Suppressor macrophage treated with lipopolysaccharide for 4 hours (primary cell): ENCODE results near the gene IQCM.

ENCODE experiments used
- DNase-seq: peaks from one replicate; pipeline ENCODE4 v3.0.0-alpha.2; 2020

IQCM gene, protein sequence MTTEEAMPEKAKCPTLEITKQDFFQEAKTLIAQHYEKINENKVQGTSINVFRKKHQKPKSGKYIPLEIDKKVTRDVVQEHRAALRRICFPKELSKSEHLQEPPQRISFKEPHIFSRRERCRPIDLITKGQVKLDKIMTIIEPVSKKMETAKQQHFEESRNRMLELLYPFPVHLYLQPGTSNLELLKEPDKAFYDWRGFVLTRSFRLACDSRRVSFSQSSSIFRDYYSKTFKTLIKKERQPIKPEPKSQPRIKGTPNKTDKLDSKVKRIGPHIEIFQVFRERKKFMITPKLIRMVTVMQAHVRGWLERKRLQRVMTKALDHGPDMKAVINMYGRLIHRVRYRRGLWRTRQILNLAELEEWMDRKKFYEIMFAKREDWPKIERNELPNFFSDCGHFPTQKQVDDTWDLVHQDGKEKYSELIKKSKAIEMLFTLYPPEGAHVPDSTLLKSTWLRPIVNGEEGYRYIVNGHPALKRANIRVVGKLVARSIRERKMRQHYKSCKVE

DNA sequence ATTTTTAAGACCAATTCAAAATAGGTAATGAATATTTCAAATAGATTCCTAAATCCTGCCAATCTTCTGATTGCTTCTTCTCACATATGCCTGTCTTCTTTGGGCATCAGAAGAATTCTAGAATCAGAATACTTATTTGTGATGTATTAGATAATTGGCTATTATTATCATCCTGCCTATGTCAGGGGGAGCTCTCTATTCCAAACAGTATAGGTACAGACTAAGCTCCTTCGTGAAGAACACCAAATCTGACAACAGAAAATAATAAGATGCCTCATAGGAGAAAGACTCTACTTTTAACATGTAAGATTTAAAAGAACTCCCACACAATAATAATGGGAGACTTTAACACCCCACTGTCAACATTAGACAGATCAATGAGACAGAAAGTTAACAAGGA, at the start of gene IQCM:
Gene IQCM (minus strand): TSS at position 101 of the 400 bp plus-strand sequence. CDS start 73,152 bp downstream, outside the sequence.
- DNase-seq: no peak

DNA sequence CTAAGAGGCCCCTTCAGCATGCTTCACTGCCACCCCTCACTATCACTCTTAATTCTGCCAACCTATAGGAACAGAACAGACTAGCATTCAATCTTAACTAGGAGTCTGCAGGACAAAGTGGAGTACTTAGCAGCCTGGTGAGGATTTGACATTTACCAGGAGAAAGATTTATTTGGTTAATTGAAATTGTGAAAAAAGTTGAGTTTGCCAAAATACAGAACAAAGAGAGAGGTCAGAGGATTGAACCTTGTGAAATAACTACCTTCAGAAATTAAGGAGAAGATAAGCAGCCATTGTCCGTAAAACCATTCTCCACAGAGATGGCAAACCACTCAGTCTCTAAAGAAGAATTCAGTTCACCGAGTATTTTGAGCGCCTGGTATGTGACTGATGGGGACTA, 41.8 kb upstream of the IQCM start:
- no peak for DNase-seq

DNA sequence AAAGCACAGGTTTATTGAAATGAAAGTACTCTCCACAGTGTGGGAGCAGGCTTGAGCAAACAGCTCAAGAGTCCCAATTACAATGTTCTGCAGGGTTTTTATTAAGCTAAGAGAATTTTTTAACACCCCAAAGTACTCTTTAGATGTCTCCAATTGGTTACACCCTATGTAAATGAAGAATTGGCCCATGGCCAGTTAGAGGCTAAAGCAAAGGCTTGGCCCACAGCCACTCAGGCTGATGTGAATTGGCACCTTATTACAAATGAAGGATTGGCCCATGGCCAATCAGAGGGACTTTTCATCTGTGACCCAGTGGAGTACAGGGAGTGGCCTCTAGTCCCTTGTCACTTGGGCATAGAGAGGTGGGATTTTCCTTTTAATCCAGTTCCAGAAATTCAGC, 30.1 kb upstream of the IQCM start:
- no peak for DNase-seq

DNA sequence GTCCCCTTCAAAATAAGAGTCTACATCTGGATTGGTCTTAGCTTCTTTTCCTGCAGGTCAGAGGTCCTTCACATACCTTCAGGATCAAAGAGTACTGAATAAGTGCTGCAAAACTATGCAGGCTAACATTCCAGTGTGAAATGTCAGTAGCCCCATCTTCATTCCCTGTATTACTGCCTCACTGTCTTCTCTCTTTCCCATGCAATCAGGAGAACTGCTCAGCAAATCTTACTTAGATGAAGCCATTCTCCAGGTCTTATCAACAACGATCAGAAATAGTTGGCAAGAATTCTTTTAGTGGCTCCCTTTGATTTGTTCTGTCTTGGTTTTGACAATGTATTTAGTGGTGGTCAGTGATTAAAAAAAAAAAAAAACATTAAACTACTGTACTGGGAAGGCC, 26.0 kb upstream of the IQCM start:
- DNase-seq: no peak

DNA sequence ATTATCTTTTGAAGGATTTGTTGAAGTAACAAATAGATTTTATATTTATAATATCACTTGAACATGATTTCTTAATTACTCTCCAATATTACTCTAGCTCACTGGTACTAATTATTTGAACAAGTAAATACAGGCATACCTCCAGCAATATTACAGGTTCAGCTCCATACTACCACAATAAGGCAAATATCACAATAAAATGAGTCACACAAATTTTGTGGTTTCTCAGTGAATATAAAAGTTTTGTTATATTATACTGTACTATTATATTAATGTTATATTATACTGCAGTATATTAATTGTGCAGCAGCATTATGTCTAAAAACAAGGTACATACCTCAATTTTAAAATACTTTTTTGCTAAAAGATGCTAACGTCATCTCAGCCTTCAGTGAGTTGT, 22.4 kb upstream of the IQCM start:
- no peak for DNase-seq

DNA sequence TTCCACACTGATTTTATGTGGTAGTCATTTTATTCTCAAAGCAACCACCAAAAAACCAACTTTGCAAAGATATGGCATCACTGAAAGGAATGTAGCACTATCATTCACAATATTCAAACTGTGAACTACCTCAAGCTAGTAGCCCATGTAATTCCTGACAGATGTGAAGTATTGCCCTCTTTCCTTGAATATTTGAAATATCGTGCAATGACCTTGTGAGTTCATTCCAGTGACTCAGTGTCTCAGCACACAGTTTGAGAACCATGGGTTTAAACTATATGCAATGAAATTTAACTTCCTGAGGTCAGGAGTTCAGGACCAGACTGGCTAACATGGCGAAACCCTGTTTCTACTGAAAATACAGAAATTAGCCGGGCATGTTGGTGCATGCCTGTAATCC, 20.9 kb upstream of the IQCM start:
- no peak for DNase-seq

DNA sequence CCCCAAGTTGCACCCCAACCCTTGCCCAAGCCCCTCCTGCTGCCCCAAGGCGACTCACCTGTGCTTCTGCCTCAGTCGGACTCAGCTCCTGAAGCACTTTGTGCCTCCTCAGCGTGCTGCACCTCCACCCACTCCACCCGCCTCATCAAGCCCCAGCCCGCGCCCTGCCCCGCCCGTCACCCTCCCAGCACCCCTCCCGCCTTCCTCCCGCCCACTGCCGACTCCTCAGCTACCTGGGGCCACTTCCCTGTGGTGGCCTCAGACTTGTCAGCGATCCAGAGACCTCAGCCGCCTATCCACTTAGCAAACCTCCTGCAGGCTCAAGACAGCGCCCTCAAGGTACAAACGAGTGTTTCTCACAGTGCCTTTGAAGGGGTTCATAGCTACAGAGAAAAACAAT, 19.6 kb upstream of the IQCM start:
- no peak for DNase-seq

DNA sequence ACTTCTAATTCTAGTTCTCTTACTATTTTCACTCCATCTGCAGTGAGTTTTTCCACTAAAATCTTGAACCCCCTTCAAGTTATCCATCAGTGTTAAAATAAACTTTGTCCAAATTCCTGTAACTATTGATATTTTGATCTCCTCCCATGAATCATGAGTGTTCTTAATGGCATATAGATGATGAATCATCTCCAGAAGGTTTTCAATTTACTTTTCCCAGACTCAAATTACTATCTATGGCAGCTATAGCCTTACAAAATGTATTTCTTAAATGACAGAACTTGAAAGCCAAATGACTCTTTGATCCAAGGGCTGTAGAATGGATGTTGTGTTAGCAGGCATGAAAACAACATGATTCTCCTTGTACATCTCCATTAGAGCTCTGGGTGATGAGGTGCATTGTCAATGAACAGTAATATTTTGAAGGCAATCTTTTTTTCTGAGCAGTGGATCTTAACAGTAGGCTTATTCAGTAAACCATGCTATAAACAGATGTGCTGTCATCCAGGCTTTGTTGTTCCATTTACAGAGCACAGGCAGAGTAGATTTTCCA, 16.1 kb upstream of the IQCM start:
- DNase-seq: no peak

DNA sequence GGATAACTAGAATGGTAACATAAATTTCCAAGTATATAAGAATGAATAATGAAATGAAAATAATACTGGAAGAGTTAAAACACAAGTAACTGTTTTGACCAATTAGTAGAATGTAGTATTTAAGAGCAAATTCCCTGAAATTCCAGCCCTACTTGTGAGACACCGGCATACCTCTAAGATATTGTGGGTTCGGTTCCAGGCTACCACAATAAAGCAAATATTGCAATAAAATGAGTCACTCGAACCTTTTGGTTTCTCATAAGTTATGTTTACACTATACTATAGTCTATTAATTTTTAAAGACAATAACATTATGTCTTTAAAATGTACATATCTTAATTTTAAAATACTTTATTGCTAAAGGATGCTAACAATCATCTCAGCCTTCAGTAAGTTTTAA, 15.2 kb upstream of the IQCM start:
- no peak for DNase-seq

DNA sequence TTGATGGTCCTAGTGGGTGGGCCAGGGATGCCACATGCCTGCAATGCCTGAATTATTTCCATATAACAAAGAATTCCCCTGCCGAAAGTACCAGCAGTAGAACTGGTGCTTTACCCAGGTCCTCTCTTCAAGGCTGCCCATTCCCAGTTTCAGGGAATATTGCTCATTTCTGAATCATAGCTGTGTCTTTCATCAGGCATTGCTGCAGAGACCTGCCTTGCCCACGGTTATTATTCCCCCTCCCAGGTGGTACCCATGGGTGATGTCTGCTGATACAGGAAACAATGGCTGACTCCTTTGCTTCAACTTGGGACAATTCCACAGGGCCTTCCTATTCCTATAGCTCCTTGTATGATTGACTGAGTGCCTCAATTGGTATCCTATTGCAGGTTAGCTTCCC, 9.7 kb upstream of the IQCM start:
- DNase-seq: no peak

DNA sequence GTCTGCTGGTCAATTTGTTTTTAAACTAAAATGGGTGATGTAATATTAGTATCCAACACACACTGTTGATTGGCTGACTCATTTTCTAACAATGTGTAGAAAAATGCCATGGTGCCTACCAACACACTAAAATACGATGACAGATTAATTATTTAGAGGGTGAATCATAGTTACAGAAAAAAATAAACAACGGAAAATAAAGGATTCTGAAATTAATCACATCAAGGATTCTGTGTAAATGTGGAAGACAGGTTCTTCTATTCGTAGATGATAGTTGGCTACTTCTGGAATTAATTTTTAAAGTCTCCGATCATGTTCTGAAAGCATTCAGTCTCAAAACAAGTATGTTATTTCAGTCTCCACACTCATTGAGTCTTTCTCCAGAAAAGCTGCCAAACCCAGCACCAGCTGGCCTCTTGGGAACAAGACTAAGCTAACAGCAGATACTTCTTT, 8.2 kb upstream of the IQCM start:
- no peak for DNase-seq

DNA sequence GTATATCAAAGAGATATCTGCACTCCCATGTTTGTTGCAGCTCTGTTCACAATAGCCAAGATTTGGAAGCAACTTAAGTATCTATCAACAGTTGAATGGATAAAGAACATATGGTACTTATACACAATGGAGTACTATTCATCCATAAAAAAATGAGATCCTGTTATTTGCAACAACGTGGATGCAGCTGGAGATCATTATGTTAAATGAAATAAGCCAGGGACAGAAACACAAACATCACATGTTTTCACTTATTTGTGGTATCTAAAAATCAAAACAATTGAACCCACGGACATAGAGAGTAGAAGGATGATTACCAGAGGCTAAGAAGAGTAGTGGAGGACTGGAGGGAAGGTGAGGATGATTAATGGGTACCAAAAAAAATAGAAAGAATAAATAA, 14.2 kb downstream of the IQCM start:
- DNase-seq: no peak

DNA sequence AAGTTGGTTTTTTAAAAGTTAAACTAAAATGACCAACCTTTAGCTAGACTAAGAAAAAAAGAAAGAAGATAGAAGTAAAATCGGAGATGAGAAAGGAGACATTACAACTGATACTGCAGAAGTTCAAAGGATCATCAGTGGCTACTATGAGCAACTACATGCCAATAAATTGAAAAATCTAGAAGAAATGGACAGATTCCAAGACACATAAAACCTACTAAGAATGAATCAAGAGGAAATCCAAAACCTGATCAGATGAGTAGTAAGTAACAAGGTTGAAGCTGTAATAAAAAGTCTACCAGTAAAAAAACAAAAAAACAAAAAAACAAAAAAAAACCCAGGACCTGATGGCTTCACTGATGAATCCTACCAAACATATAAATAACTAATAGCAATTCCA, 16.1 kb downstream of the IQCM start:
- no peak for DNase-seq

DNA sequence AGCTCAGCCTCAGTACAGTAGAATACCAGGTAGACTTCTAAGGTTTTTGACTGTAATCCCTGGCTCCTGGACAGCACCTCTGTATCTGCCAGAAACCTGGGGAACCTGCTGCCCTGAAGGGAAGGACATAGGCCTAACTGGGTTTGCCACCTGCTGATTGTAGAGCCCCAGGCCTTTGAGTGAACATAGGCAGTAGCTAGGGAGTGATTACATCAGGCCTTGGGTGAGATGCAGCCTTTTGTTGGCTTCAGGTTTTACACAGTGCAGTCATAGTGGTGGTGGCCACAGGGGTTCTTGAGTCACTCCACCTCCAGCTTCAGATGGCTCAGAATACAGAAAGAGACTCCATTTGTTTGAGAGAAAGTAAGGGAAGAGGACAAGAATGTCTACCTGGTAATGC, 19.3 kb downstream of the IQCM start:
- DNase-seq: no peak

DNA sequence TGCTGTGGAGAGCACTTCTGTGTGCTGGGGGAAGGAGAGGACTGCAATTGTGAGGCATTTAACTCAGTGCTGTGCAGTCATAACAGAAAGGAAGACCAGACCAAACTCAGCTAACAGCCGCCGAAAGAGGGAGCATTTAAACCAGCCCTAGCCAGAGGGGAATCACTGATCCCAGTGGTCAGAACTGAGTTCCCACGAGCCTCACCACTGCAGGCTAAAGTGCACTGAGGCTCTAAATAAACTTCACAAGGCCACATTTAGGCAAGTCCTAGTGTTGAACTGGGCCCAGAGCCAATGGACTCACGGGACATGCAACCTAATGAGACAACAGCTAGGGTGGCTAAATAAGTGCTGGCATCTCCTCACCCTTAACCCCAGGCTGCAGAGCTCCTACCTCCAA, 20.4 kb downstream of the IQCM start:
- no peak for DNase-seq

DNA sequence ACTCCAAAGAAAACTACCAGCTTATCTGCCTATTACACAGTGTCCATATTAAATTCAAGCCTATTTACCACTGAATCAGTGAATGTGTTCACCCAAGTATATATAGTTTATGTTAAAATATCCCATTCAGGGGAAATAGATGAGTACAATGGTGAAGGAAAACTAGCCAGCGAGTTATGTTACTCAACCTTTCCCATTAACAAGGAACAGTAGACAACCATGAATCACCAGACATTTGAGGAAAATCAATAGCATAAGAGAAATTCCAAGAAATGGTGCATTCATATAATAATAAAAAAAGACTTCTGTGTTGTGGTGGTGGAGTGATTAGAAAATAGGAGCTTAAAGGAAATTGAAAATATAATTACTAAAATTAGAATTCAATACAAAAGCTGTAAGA, 21.3 kb downstream of the IQCM start:
- DNase-seq: no peak

DNA sequence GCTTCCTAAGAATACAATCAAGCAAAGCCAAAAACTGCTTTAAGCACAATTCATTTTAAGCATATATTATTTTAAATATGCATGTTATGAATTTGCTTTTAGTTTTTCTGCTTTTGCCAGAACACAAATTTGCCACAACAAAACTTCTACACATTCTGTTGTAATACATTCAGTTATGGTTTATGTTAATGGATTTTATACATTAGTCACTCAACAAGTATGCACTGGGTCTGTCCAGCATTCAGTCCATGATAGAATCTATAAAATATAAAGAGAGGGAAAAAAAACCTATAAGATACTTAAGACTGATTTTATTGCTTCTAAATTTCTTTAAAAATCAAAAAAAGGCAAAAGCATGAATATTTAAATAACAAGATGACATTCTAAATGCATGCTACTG, 22.2 kb downstream of the IQCM start:
- no peak for DNase-seq

DNA sequence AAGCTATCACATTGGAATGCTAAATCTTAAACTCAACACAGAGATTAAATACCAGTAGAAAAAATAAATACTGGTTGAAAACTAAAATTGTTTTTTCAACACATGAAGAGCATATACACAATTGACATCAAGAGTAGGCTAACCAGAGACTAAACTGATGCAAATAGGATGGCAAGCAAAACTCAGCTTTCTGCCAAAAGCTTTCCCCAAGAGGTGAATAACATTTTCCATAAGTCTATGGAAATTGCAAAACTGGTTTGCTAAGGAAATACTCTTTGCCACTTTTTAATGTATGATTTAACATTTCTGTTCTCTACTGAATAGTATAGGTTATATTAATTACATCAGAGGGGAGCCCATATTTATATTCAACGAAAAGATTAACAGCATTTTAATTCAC, 23.8 kb downstream of the IQCM start:
- no peak for DNase-seq

DNA sequence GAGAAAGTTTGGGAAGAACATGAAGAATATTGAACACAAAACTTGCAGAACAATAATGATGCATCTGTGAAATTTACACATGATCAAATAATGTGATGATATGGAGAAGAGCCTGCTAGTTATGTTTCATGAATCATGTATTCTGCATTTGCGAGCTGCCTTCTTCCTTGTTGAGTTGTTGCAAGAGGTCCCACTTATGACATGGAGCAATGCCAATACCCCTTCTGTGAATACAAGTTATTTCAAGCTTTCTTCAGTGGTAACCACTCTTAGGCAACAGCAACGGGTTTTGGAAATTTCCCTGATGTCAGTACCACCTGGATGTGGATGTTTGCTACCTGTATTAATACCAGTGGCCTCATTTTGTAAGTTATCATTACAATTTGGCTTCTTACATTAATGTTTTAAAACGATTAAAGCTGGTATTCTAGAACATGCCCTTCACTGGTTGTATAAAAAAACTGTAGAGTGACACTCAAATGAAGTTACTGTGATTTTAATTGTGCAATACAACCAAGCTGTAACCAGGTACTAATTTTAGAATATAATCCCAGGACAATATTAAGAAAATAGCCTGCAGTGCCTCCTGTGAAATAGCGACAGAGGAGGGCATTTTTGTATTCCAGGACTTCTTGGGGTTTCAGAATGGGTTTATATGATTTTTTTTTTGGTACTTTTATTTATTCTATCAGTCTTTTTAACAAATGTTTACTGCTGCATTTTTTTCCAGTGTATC, 25.3 kb downstream of the IQCM start:
- no peak for DNase-seq

DNA sequence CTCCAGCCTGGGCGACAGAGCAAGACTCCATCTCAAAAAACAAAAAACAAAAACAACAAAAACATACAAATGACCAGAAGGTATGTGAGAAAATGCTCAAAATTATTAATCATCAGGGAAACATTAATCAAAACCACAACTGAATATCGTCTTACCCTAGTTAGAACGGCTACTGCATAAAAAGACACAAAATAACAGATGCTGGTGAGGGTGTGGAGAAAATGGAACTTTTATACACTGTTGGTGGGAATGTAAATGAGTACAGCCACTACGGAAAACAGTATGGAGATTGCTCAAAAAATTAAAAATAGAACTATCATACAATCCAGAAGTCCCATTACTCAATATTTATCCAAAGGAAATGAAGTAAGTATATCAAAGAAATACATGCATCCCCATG, 27.3 kb downstream of the IQCM start:
- no peak for DNase-seq

DNA sequence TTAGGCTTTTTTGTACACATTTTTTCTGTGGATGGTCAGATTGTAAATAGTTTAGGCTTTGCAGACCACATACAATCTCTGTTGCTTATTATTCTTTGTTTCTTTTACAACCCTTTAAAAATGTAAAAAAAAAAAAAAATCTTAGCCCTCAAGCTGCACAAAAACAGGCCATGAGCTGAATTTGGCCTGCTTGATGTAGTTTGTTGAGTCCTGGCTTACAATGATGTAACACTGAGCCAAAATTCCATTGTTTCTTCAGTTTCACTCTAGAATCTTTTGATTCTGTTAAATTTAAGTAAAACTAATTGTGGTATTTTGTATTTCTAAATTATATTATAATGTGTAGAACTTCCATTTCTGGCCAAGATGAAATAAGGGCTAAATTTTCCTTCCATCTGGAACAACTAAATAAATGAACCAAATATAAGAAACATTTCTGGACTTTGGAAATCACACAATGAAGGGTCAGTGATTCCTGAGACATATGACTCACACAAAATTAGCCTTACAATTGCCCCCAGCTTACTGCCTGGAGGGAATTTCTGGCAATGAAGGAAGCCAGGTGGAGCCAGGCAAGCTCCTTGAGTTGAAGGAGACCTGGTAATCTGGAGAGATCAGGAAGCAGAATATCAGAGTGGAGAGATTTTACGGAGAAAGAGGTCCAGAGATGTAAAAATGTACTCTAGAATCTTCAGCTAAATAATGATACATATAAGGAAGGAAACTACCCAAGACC, 29.8 kb downstream of the IQCM start:
- no peak for DNase-seq

DNA sequence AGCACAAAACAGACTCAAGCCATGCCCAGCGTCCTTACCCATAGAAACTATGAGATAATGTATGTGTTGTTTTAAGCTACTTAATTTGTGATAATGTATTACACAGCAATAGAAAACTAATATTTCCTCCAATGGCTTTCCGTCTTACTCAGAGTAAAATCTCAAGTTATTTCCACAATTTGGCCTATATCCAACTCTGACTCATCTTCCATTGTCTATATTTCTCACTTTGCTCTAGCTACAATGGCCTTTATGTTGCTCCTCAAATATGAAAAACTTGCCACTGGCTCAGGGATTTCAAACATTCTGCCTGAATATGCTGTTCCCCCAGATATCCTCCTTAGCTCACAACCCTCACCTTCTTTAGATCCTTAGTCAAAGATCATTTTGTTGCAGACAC, 31.6 kb downstream of the IQCM start:
- DNase-seq: no peak

DNA sequence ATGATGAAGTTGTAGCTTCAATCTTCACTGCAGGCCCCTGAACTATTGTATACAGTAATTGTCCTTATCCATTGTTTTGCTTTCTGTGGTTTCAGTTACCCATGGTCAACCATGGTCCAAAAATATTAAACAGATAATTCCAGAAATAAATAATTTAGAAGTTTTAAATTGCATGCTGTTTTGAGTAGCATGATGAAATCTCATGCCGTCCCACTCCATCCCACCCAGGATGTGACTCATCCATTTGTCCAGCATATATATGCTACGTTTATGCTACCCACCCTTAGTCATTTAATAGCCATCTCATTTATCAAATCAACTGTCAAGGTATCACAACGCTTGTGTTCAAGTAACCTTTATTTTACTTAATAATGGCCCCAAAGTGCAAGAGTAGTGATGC, 34.5 kb downstream of the IQCM start:
- no peak for DNase-seq
